ENCODE results near the gene WDR82. TPM values are rescaled to one million over a fixed set of nuclear protein-coding genes. Genes with fewer than 3 reads are reported as not detected.
"Not testable (repeated sequence)": the region's sequence is repeated elsewhere in the genome, so short reads cannot be mapped to it uniquely, and the experiment has no call there.

Gene WDR82
- total RNA-seq, 2 experiments from 2014 or later = 131 TPM

- H3K4me3 Mint-ChIP-seq = no peak overlapping the region
- ChIA-PET CTCF (interaction anchor here (0.6 to 6.2 kb wide), 6 partner anchors 12 to 159 kb away, joined by 3 to 46 read pairs (median 4); partner anchors contain the start of gene WDR82), POLR2A (interaction anchor here (7.3 to 27.5 kb wide), 2 partner anchors 13 to 47 kb away, joined by 135 to 1001 read pairs; partner anchors contain the start of genes PPM1M, TWF2 and WDR82)
- H3K9me3 Mint-ChIP-seq = no peaks in the 10 kb centered on the region
- no peak overlapping the region for H3K27ac Mint-ChIP-seq
- H3K36me3 Mint-ChIP-seq (ENCODE audit: low read depth) = peaks cover 22% of the 10 kb centered on the region
- no peak for DNase-seq
- peaks cover 38% of the 10 kb centered on the region for H3K4me1 Mint-ChIP-seq
- H3K27me3 Mint-ChIP-seq = no peaks in the 10 kb centered on the region
Measured at GRCh38 chr3:52290596-52291507, 12.4 kb upstream of the WDR82 start.

- no peaks in the 10 kb centered on the region for H3K27me3 Mint-ChIP-seq
- ChIA-PET POLR2A (interaction anchor here (2.9 to 27.5 kb wide), 3 partner anchors 12 to 46 kb away, joined by 14 to 1001 read pairs (median 135); partner anchors contain the start of genes PPM1M, TWF2 and WDR82), CTCF (interaction anchor here (0.6 to 6.2 kb wide), 12 partner anchors 11 to 115 kb away, joined by 3 to 46 read pairs (median 5); partner anchors contain the start of genes TWF2 and WDR82)
- peaks cover 25% of the 10 kb centered on the region for H3K36me3 Mint-ChIP-seq (ENCODE audit: low read depth)
- peak overlapping the region; percentile 37 for H3K27ac Mint-ChIP-seq
- H3K4me1 Mint-ChIP-seq = peaks cover 43% of the 10 kb centered on the region
- H3K4me3 Mint-ChIP-seq = no peak overlapping the region
- DNase-seq = no peak
- H3K9me3 Mint-ChIP-seq = no peaks in the 10 kb centered on the region
Measured at GRCh38 chr3:52289747-52290595, 11.5 kb upstream of the WDR82 start.

- no peaks in the 10 kb centered on the region for H3K9me3 Mint-ChIP-seq
- ChIA-PET POLR2A (interaction anchor here (1.0 to 27.5 kb wide), 10 partner anchors 9 to 237 kb away, joined by 3 to 1001 read pairs (median 14); partner anchors contain the start of genes PPM1M, TWF2 and WDR82), CTCF (interaction anchor here (0.6 to 6.2 kb wide), 14 partner anchors 8 to 116 kb away, joined by 3 to 46 read pairs (median 6); partner anchors contain the start of genes TWF2 and WDR82)
- no peaks in the 10 kb centered on the region for H3K27me3 Mint-ChIP-seq
- peaks cover 26% of the 10 kb centered on the region for H3K36me3 Mint-ChIP-seq (ENCODE audit: low read depth)
- peak overlapping the region; percentile 96 for H3K4me3 Mint-ChIP-seq
- H3K4me1 Mint-ChIP-seq = peaks cover 47% of the 10 kb centered on the region
- DNase-seq = no peak
- peak overlapping the region; percentile 37 for H3K27ac Mint-ChIP-seq
Measured at GRCh38 chr3:52289338-52289746, 10.9 kb upstream of the WDR82 start.

DNA sequence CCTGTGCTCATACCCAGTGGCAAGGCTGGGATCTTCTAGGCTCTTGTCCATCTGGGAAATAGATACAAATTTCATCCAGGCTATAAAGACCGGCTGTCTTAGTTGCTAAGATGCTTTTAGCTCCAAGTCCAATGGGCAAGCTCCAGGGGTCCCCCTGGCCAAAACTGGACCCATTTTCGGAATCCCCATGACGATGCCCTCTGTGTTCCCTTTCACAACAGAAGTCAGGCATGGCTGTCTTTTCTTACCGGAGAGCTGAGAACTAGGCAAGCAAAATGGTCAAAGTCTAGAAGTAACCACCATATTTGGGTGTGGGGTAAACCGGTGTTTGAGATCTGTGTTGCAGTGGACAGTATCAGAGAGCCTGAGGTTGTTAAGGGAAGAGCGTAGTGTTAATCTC is 10.2 kb upstream of the WDR82 start:
- Mint-ChIP-seq H3K36me3 (ENCODE audit: low read depth) (peaks cover 31% of the 10 kb centered on the region), H3K4me1 (peaks cover 51% of the 10 kb centered on the region), H3K4me3 (peak overlapping the region; percentile 96), H3K9me3 (no peaks in the 10 kb centered on the region), H3K27ac (peak overlapping the region; percentile 100), H3K27me3 (no peaks in the 10 kb centered on the region)
- POLR2A ChIA-PET = interaction anchor here (0.7 to 27.5 kb wide), 15 partner anchors 9 to 236 kb away, joined by 3 to 1001 read pairs (median 7); partner anchors contain the start of genes PPM1M, TWF2 and WDR82
- DNase-seq = no peak
- CTCF ChIA-PET = interaction anchor here (1.0 to 6.2 kb wide), 14 partner anchors 8 to 123 kb away, joined by 3 to 46 read pairs (median 6); partner anchors contain the start of genes TWF2 and WDR82

GRCh38 chr3:52286777-52287110 is 8.3 kb upstream of the WDR82 start:
- H3K27ac Mint-ChIP-seq = peak overlapping the region; percentile 100
- peaks cover 30% of the 10 kb centered on the region for H3K36me3 Mint-ChIP-seq (ENCODE audit: low read depth)
- H3K9me3 Mint-ChIP-seq = no peaks in the 10 kb centered on the region
- peaks cover 66% of the 10 kb centered on the region for H3K4me1 Mint-ChIP-seq
- CTCF ChIA-PET = interaction anchor here (2.3 to 3.7 kb wide), 3 partner anchors 8 to 46 kb away, joined by 6 to 36 read pairs (median 11); partner anchors contain the start of gene WDR82
- H3K4me3 Mint-ChIP-seq = peak overlapping the region; percentile 96
- POLR2A ChIA-PET = interaction anchor here (0.9 to 27.5 kb wide), 7 partner anchors 9 to 86 kb away, joined by 4 to 1001 read pairs (median 18); partner anchors contain the start of genes PPM1M, TWF2 and WDR82
- no peaks in the 10 kb centered on the region for H3K27me3 Mint-ChIP-seq
- no peak for DNase-seq

DNA sequence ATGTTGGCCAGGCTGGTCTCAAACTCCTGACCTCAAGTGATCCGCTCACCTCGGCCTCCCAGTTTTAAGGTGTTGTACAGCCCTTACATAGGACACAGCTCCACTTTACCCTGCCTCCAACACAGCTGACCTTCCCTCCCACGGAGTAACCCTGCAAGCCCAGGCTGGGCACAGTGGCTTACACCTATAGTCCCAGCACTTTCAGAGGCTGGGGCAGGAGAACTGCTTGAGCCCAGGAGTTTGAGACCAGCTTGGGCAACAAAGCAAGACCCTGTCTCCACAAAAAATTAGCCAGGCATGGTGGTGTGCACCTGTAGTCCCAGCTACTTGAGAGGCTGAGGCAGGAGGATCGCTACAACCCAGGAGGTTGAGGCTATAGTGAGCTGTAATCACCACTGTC is 5.6 kb upstream of the WDR82 start:
- H3K4me1 Mint-ChIP-seq = peaks cover 73% of the 10 kb centered on the region
- H3K27me3 Mint-ChIP-seq, H3K4me3 Mint-ChIP-seq, DNase-seq, H3K9me3 Mint-ChIP-seq: not testable (repeated sequence)
- ChIA-PET CTCF (interaction anchor here (0.8 to 2.2 kb wide), 4 partner anchors 13 to 65 kb away, joined by 3 to 12 read pairs (median 6); no protein-coding TSS in a partner anchor), POLR2A (interaction anchor here (1.2 to 27.5 kb wide), 4 partner anchors 11 to 64 kb away, joined by 3 to 1001 read pairs (median 4); partner anchors contain the start of genes PPM1M and TWF2)
- H3K36me3 Mint-ChIP-seq (ENCODE audit: low read depth) = peaks cover 35% of the 10 kb centered on the region
- peak overlapping the region; percentile 68 for H3K27ac Mint-ChIP-seq

GRCh38 chr3:52283306-52283705 is 4.9 kb upstream of the WDR82 start:
- peaks cover 70% of the 10 kb centered on the region for H3K4me1 Mint-ChIP-seq
- POLR2A ChIA-PET = interaction anchor here (1.2 to 27.5 kb wide), 3 partner anchors 13 to 51 kb away, joined by 4 to 1001 read pairs (median 5); partner anchors contain the start of genes PPM1M and TWF2
- no peak for DNase-seq
- peaks cover 42% of the 10 kb centered on the region for H3K36me3 Mint-ChIP-seq (ENCODE audit: low read depth)
- peak overlapping the region; percentile 79 for H3K27ac Mint-ChIP-seq
- H3K4me3 Mint-ChIP-seq = no peak overlapping the region
- no peaks in the 10 kb centered on the region for H3K27me3 Mint-ChIP-seq
- H3K9me3 Mint-ChIP-seq = no peaks in the 10 kb centered on the region
- CTCF ChIA-PET = interaction anchor here (0.8 to 2.2 kb wide), 5 partner anchors 30 to 64 kb away, joined by 3 to 12 read pairs (median 3); no protein-coding TSS in a partner anchor

DNA sequence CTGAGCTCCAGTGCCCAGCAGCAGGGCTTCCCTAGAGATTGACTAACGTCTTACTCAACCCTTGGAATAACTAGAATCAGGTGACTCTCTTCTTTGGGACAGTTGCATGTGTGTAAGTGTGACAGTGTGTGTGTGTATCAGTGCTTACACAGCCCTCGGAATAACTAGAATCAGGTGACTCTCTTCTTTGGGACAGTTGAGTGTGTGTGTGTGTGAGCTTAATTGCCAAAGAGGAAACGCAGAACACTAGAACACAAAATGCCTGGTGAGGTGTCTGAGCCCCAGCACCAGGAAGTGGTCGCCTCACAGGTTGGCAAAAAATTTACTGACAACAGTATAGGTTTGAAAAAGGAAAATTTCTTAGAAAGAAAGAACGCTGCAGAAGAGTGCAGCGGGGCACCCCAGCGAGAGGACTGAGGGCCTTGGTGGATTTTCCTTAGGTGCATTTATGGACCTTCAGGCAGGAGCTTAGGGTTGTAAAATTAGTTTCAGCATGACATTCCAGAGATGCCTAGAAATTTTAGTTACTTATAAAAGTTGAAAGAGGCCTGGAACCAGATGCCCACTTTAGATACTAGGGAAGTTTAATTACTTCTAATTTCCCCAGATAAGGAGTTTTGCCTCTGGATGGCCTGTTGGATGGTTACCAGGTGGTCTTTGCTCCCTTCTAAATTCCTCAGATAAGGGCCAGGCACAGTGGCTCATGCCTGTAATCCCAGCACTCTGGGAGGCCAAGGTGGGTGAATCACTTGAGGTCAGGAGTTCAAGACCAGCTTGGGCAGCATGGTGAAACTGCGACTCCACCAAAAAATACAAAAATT is 3.7 kb upstream of the WDR82 start:
- Mint-ChIP-seq H3K9me3 (no peaks in the 10 kb centered on the region), H3K4me1 (peaks cover 67% of the 10 kb centered on the region), H3K36me3 (ENCODE audit: low read depth) (peaks cover 50% of the 10 kb centered on the region), H3K27ac (peak overlapping the region; percentile 95), H3K4me3 (peak overlapping the region; percentile 55), H3K27me3 (no peaks in the 10 kb centered on the region)
- DNase-seq = peak; percentile 72
- ChIA-PET CTCF (interaction anchor here (0.6 to 2.0 kb wide), 12 partner anchors 11 to 640 kb away, joined by 3 to 13 read pairs (median 4); partner anchors contain the start of gene TWF2), POLR2A (interaction anchor here (0.5 to 27.5 kb wide), 8 partner anchors 11 to 174 kb away, joined by 3 to 1001 read pairs (median 4); partner anchors contain the start of genes PPM1M and TWF2)

GRCh38 chr3:52280050-52280461 is 1.6 kb upstream of the WDR82 start:
- H3K4me3 Mint-ChIP-seq = peak overlapping the region; percentile 95
- no peak for DNase-seq
- POLR2A ChIA-PET = interaction anchor here (3.0 to 27.5 kb wide), 9 partner anchors 8 to 62 kb away, joined by 14 to 1001 read pairs (median 24); partner anchors contain the start of genes GLYCTK, PPM1M and TWF2
- no peaks in the 10 kb centered on the region for H3K27me3 Mint-ChIP-seq
- H3K4me1 Mint-ChIP-seq = peaks cover 58% of the 10 kb centered on the region
- CTCF ChIA-PET = interaction anchor here (1.3 to 5.0 kb wide), 9 partner anchors 9 to 60 kb away, joined by 6 to 59 read pairs (median 29); partner anchors contain the start of genes GLYCTK, PPM1M and TWF2
- H3K9me3 Mint-ChIP-seq = no peaks in the 10 kb centered on the region
- peak overlapping the region; percentile 98 for H3K27ac Mint-ChIP-seq
- peaks cover 64% of the 10 kb centered on the region for H3K36me3 Mint-ChIP-seq (ENCODE audit: low read depth)

GRCh38 chr3:52279596-52279995 is 1.1 kb upstream of the WDR82 start:
- Mint-ChIP-seq H3K27me3 (no peaks in the 10 kb centered on the region), H3K4me1 (peaks cover 58% of the 10 kb centered on the region), H3K9me3 (no peaks in the 10 kb centered on the region), H3K4me3 (peak overlapping the region; percentile 95), H3K27ac (peak overlapping the region; percentile 98), H3K36me3 (ENCODE audit: low read depth) (peaks cover 65% of the 10 kb centered on the region)
- POLR2A ChIA-PET = interaction anchor here (3.0 to 27.5 kb wide), 10 partner anchors 8 to 62 kb away, joined by 14 to 1001 read pairs (median 24); partner anchors contain the start of genes GLYCTK, PPM1M, TLR9 and TWF2
- DNase-seq = no peak
- CTCF ChIA-PET = interaction anchor here (0.9 to 5.0 kb wide), 11 partner anchors 8 to 60 kb away, joined by 3 to 59 read pairs (median 29); partner anchors contain the start of genes GLYCTK, PPM1M and TWF2
